ENCODE data around the gene WWOX.

The WWOX gene

DNA sequence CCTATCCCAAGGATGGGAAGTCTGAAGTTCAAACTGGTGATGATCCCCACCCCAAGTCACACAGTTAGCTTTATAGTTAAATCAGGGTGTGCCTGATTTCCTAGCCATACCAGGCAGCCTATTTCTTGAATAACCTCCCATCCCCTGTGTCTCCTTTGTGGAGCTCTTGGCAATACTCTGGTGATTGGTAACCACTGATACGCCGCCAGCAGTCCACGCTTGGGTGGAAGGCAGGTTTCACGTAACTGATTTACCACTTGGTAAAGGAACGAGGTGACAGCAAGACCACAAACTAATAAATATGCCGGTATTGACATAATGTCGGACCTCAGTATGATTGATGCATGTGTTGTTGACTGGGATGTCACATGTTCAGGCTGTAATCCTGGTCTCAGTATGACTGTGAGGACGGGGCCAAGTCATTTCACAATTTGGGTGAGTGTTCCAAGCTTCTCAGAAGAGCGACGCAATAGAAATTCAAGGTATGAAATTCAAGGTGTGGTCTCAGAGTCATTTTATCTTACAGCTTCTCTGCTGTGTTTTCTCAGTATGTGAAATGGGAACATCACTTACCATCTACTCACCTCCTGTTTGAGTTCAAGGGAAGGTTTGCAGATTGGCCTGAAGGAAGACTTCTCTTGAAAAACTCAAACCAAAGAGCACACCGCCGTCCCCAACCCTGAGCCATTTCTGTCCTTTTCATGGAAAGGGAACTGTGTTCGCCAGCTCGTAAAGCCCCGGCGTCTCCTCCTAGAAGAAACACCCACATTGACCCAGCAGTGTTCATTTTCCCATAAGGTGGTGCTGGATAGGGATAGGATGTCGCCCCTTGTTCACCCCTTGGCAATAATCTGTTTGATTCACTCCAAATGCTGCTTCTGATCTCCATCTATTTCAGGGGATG lies 678.9 kb downstream of the WWOX start:
- H3K4me3 ChIP-seq (ENCODE audit: low read depth, low read length) = no peak overlapping the region

DNA sequence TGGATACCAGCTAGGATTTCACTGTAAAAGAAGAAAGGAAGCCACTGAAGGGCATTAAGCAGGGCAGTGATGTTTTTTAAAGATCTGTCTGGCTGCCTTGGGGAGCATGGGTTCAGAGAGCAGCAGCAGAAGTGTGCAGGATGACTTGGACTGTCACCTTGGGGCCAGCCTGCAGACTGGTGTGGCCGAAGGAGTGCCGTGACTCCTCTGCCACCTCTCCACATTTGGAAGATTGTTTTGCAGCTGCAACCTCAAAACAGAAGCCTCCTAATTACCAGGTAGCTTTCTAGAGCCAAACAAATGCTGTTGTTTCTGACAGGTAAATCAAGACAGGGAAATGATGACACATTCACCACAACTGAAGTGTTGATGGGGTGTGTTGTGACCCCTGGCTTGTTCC lies 681.4 kb downstream of the WWOX start:
- no peak overlapping the region for H3K4me3 ChIP-seq (ENCODE audit: low read depth, low read length)

- no peak overlapping the region for H3K4me3 ChIP-seq (ENCODE audit: low read depth, low read length)
Observed at GRCh38 chr16:78782572-78782971, 683.1 kb downstream of the WWOX start.

- H3K4me3 ChIP-seq (ENCODE audit: low read depth, low read length) = no peak overlapping the region
Observed at GRCh38 chr16:78783570-78784079, 684.2 kb downstream of the WWOX start.

DNA sequence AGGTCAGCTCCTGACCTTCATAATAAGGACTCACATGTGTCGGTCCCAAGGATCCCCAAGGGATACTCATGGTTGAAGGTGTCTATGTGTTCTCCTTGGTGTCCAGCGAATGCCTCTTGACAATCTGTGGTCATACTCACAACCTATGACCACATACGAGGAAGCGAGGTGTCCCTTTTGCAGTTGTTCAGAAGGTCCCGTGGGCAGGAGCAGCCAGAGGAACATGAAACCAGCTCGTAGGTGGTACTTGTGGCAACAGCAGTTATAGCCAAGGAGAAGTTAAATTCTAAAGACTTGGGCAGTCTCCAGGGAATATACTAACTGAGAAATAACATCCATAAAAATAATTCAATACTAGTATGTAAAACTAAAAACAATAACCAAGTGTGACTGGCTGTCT lies 685.3 kb downstream of the WWOX start:
- no peak overlapping the region for H3K4me3 ChIP-seq (ENCODE audit: low read depth, low read length)

DNA sequence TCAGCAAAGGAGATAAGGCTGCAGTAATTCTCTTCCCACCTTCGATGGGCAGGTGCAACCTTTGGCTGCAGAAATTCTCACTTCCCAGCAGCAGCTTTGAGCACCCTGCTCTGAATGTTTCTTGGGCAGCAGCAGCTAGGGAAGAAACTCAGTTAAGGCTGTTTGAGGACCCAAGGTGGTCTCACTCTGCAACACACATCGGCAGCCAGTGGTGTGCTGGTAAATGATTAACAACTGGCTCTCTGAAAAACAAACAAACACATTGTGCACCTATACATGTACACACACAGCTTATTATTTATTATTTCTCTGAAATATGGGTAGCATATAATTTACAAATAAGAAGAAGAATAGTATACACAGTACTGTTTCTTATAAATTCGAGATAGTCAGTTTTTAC lies 685.8 kb downstream of the WWOX start:
- no peak overlapping the region for H3K4me3 ChIP-seq (ENCODE audit: low read depth, low read length)

DNA sequence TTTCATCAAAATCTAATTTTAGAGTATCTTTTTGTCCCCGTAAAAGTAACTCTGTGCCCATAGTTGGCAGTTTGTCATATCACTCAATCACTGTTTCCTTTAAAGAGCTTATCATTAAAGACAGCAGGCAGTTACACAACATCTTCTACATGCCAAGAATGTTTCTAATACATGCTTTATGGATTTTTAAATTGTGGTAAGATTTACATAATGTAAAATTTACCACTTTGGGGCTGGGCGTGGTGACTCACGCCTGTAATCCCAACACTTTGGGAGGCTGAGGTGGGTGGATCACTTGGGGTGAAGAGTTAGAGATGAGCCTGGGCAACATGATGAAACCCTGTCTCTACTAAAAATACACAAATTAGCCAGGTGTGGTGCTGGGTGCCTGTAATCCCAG lies 687.2 kb downstream of the WWOX start:
- H3K4me3 ChIP-seq (ENCODE audit: low read depth, low read length) = no peak overlapping the region

DNA sequence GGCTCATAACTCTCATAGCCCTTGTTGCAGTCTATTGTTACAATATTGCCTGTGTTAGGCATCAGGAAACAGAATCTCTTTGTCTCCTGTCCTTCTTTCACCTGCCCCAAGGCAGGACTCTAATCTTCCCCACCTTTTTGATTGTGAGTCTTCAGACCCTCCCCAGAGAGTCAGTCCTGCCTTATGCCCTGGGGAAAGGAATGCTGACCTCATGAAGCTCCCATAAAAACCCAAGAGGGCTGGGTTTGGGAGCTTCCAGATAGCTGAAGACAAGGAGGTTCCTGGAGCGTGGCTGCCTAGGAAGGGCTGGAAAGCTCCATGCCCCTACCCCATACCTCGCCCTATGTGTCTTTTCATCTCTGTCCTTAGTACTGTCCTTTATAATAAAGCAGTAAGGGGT lies 688.8 kb downstream of the WWOX start:
- H3K4me3 ChIP-seq (ENCODE audit: low read depth, low read length) = no peak overlapping the region

DNA sequence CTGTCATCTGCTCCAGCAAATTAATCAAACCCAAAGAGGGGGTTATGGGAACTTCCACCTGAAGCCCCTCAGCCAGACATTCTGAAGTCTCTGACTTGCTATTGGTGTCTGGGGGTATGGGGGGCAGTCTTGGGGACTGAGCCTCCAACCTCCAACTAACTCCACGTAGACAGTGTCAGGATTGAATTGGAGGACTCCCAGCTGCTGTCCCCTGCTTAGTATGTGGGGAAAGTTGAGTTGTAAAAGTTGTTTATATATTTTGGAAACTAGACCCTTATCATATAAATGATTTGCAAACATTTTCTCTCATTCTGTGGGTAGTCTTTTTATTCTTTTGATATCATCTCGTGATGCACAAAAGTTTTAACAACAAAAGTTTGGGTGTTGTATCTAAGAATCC lies 689.2 kb downstream of the WWOX start:
- no peak overlapping the region for H3K4me3 ChIP-seq (ENCODE audit: low read depth, low read length)

DNA sequence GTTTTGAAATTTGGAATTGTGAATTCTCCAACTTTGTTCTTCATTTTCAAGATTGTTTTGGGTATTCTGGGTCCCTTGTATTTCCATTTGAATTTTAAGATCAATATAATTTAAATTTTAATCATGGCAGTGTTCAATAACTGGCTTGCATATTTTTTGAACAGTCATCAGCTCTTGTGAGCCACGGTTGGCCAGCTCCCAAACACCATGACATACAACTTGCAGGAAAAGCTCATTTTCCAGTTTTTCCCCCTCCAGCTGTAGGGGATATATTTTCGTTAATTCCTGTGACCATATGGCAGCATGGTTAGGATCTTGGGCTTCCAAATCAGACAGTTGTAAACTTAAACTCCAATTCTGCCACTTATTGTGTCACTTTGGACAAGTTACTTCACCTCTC lies 690.1 kb downstream of the WWOX start:
- H3K4me3 ChIP-seq (ENCODE audit: low read depth, low read length) = no peak overlapping the region

DNA sequence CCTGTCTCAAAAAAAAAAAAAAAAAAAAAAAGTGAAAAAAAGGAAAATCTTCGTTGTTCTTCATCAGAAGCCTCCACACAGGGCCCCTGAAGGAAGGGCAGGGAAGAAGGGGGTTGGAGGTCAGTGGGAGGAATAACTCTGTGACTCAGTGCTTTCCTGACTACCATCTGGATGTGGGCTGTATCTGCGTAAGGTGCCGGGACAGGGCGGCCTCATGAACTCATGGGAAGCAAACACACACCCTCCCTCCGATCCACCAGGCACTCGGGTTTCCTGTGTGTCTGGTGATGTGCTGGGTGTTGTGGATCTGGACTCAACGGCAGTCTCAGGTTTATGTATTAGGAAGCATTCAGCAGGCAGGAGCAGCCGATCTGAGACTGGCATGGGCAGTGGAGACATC lies 691.6 kb downstream of the WWOX start:
- no peak overlapping the region for H3K4me3 ChIP-seq (ENCODE audit: low read depth, low read length)

DNA sequence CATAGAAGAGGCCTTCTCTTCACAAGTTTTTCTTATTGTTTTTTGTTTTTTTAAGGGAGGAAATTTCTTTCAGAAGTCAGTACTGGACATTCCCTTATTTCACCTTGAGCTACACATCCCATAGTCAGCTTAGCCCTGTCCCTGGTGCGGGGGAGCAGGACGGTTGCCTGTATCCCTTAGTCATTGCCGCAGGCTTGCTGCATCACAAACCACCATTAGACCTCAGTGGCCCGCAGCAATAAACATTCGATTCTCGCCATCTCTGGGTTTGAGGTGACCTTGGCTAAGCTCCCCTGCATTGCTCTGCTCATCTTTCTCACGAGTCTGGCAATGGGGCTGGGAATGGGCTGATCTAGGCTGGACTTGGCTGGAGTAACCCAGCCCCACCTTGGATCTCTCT lies 692.5 kb downstream of the WWOX start:
- H3K4me3 ChIP-seq (ENCODE audit: low read depth, low read length) = no peak overlapping the region

DNA sequence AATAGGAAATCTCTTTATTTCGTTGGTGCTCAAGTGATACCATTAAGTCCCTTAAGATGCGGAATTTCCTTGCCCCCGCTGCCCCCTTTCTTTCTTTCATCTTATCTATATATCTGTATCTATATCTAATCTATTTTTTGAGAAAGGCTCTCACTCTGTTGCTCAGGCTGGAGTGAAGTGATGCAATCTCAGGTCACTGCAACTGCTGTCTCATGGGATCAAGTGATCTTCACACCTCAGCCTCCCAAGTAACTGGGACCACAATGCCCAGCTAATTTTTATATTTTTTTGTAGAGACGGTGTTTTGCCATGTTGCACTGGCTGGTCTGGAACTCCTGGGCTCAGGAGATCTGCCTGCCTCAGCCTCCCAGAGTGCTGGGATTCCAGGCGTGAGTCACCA lies 693.5 kb downstream of the WWOX start:
- H3K4me3 ChIP-seq (ENCODE audit: low read depth, low read length) = no peak overlapping the region

DNA sequence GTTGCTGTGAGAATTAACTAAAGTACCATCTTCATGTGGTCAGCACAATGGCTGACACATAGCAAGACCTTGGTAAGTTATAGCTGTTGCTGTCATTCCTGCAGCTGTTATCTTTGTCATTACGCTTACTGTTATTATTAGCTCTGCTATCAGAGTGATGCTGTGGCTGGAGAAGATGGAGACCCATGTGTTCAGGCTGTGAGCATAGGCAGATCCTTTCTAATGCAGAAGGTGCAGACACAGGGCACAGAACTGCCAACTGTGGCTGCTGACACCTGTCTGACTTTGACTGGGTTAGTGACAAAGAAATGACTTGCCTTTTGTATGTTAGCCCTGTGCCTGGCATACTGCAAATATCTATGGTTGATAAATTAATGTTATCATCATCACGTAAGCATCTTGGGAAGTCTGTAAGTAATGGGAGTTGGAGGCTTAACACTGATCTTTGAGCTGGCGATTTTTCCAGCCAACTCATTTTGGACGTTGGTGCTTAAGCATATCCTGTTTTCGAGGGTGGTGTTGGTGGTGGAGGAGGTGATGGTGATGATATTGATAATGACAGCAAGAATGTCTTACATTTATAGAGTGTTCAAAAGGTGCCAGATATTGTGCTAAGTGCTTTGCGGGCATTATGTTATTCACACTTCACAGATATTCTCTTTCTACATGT lies 695.3 kb downstream of the WWOX start:
- H3K4me3 ChIP-seq (ENCODE audit: low read depth, low read length) = no peak overlapping the region

GRCh38 chr16:78795433-78795832 lies 696.0 kb downstream of the WWOX start:
- no peak overlapping the region for H3K4me3 ChIP-seq (ENCODE audit: low read depth, low read length)

- H3K4me3 ChIP-seq (ENCODE audit: low read depth, low read length) = no peak overlapping the region
Observed at GRCh38 chr16:78796221-78796866, 696.9 kb downstream of the WWOX start.

GRCh38 chr16:78799429-78799828 lies 700.0 kb downstream of the WWOX start:
- H3K4me3 ChIP-seq (ENCODE audit: low read depth, low read length) = no peak overlapping the region

DNA sequence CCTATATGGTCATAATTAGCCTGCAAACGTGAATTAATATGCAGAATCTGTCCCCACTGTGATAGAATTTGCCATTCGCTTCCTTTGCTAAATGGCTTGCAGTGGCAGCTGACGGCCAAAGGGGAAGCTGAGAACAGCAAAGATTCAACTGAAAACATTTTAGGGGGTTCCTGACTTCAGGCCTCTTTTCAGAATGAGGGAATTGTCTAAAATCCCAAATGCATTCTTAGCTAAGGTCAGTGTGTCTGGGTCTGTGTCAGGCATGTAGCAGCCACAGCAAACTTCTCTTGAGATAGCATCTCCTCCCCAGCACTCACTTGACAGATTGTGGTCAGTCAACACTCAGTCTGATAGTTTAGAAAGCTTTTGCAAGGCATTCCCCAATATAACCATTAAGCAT lies 701.1 kb downstream of the WWOX start:
- no peak overlapping the region for H3K4me3 ChIP-seq (ENCODE audit: low read depth, low read length)

DNA sequence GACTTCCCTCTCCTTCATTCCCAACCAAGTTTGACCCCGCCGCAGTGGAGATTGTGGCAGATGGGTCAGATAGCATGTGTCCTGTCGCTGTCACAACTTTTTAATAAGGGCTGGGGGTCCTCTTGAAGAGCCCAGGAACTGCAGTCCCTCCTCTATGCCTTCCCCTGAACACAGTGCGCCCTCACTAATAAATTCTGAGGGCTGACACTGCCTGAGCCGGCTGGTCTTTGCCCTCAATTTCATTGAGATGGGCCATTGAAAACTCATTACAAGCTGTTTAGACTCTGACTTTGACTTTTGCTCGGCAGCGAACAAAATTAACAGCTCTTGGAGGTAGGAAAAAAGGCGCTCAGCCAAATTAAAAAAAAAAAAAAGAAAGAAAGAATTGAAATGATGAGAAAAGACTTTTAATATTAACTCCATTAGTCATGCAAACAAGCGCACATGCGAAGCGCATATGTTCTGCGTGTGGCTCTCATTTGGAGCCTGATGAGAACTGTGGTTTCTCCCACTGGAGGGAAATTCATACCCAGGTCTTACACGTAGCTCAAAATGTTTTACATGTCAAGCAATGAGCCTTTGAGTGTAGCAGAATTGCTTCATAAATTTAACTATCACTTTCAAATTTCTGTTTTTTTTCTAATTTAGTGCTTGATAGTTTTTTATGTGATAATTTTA lies 704.7 kb downstream of the WWOX start:
- no peak overlapping the region for H3K4me3 ChIP-seq (ENCODE audit: low read depth, low read length)

DNA sequence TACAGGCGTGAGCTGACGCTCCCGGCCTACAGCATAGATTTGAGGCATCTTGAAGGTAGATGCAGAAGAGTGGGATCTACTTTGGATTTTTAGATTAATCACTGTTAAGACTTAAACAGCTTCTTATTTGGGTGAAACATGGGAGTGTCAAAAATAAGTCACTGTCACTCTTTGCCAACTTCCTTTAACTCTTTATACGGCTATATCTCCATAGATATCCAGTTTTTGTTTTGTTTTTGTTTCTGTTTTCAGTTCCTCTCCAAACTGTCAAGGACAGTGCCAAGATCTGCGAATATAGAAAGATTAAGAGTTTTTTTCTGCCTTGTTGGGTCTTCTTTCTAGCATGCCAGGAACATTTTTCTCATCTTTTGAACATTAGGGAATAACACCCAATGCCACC lies 706.1 kb downstream of the WWOX start:
- no peak overlapping the region for H3K4me3 ChIP-seq (ENCODE audit: low read depth, low read length)

- H3K4me3 ChIP-seq (ENCODE audit: low read depth, low read length) = no peak overlapping the region
Observed at GRCh38 chr16:78811247-78811646, 711.8 kb downstream of the WWOX start.
